Measurements from ENCODE around the gene ORC5.

The ORC5 gene

GRCh38 chr7:104161244-104161643, 46.6 kb downstream of the ORC5 start:
- H4K20me1 ChIP-seq (ENCODE audit: insufficient read depth, low read length): no peaks in the 10 kb centered on the region
- H3K79me2 ChIP-seq (ENCODE audit: low read length): no peaks in the 10 kb centered on the region
- H3K9me3 ChIP-seq (ENCODE audit: insufficient read depth, low read length): no peaks in the 10 kb centered on the region
- no peak overlapping the region for H3K4me3 ChIP-seq (ENCODE audit: low read length)
- peaks cover 23% of the 10 kb centered on the region for H3K36me3 ChIP-seq (replicated peaks; ENCODE audit: low read depth, low read length)
- TF ChIP-seq CTCF (IDR thresholded peaks at IDR 0.05; ENCODE audit: low read depth, low read length) (no peak), EZH2phosphoT487 (IDR thresholded peaks at IDR 0.05; ENCODE audit: low read depth) (no peak)
- no peak overlapping the region for H3K9ac ChIP-seq (ENCODE audit: low read length)
- H3K4me1 ChIP-seq (ENCODE audit: low read length): no peaks in the 10 kb centered on the region
- no peaks in the 10 kb centered on the region for H3K27me3 ChIP-seq (ENCODE audit: low read depth, low read length)
- no peak overlapping the region for H3K4me2 ChIP-seq (ENCODE audit: low read length)
- no peak overlapping the region for H3K27ac ChIP-seq (ENCODE audit: low read length)
- no peak overlapping the region for H2AFZ ChIP-seq (ENCODE audit: low read depth, low read length)

GRCh38 chr7:104160375-104160774, 47.4 kb downstream of the ORC5 start:
- Histone ChIP-seq H3K36me3 (replicated peaks; ENCODE audit: low read depth, low read length) (peaks cover 17% of the 10 kb centered on the region), H3K4me2 (ENCODE audit: low read length) (no peak overlapping the region), H3K9ac (ENCODE audit: low read length) (no peak overlapping the region), H3K27ac (ENCODE audit: low read length) (no peak overlapping the region), H2AFZ (ENCODE audit: low read depth, low read length) (no peak overlapping the region), H3K79me2 (ENCODE audit: low read length) (no peaks in the 10 kb centered on the region), H3K9me3 (ENCODE audit: insufficient read depth, low read length) (no peaks in the 10 kb centered on the region), H3K27me3 (ENCODE audit: low read depth, low read length) (no peaks in the 10 kb centered on the region), H3K4me3 (ENCODE audit: low read length) (no peak overlapping the region), H3K4me1 (ENCODE audit: low read length) (no peaks in the 10 kb centered on the region), H4K20me1 (ENCODE audit: insufficient read depth, low read length) (no peaks in the 10 kb centered on the region)
- peak; percentile 62 for TF ChIP-seq CTCF (IDR thresholded peaks at IDR 0.05; ENCODE audit: low read depth, low read length)
- no peak for TF ChIP-seq EZH2phosphoT487 (IDR thresholded peaks at IDR 0.05; ENCODE audit: low read depth)

GRCh38 chr7:104156842-104157277, 51.0 kb downstream of the ORC5 start:
- Histone ChIP-seq H2AFZ (ENCODE audit: low read depth, low read length) (no peak overlapping the region), H3K4me2 (ENCODE audit: low read length) (no peak overlapping the region), H3K9me3 (ENCODE audit: insufficient read depth, low read length) (no peaks in the 10 kb centered on the region), H3K27ac (ENCODE audit: low read length) (no peak overlapping the region), H3K4me3 (ENCODE audit: low read length) (no peak overlapping the region), H3K36me3 (replicated peaks; ENCODE audit: low read depth, low read length) (peaks cover 5% of the 10 kb centered on the region), H4K20me1 (ENCODE audit: insufficient read depth, low read length) (no peaks in the 10 kb centered on the region), H3K79me2 (ENCODE audit: low read length) (no peaks in the 10 kb centered on the region), H3K9ac (ENCODE audit: low read length) (no peak overlapping the region), H3K27me3 (ENCODE audit: low read depth, low read length) (no peaks in the 10 kb centered on the region), H3K4me1 (ENCODE audit: low read length) (no peaks in the 10 kb centered on the region)
- TF ChIP-seq EZH2phosphoT487 (IDR thresholded peaks at IDR 0.05; ENCODE audit: low read depth) (no peak), CTCF (IDR thresholded peaks at IDR 0.05; ENCODE audit: low read depth, low read length) (peak; percentile 86)

- Histone ChIP-seq H3K4me3 (ENCODE audit: low read length) (no peak overlapping the region), H3K4me1 (ENCODE audit: low read length) (no peaks in the 10 kb centered on the region), H3K9ac (ENCODE audit: low read length) (no peak overlapping the region), H3K27ac (ENCODE audit: low read length) (no peak overlapping the region), H3K27me3 (ENCODE audit: low read depth, low read length) (no peaks in the 10 kb centered on the region), H2AFZ (ENCODE audit: low read depth, low read length) (no peak overlapping the region), H3K9me3 (ENCODE audit: insufficient read depth, low read length) (no peaks in the 10 kb centered on the region), H3K36me3 (replicated peaks; ENCODE audit: low read depth, low read length) (no peaks in the 10 kb centered on the region), H3K4me2 (ENCODE audit: low read length) (no peak overlapping the region), H3K79me2 (ENCODE audit: low read length) (no peaks in the 10 kb centered on the region), H4K20me1 (ENCODE audit: insufficient read depth, low read length) (no peaks in the 10 kb centered on the region)
- TF ChIP-seq CTCF (IDR thresholded peaks at IDR 0.05; ENCODE audit: low read depth, low read length) (no peak), EZH2phosphoT487 (IDR thresholded peaks at IDR 0.05; ENCODE audit: low read depth) (no peak)
Measured at GRCh38 chr7:104153287-104153686, 54.5 kb downstream of the ORC5 start.

All from OCI-LY3 (cell line).